Body of pancreas (tissue), 4 donors: ENCODE data around the gene LCN10.

Experiments used
- POLR2A ChIP-seq, 3 donors: fragments of 450-650 bp; IDR thresholded peaks; one replicate each; pipeline ENCODE4 v1.6.1; 2016; ENCODE audit warnings: antibody characterized with exemption in 3 of 3, mild to moderate bottlenecking in 2 of 3
- TF ChIP-seq, protein P1 (sequence below), 7 experiments: fragments of 450-650 bp in 4 of 7; fragments of 200-600 bp in 3 of 7; sonication (generic) in 3 of 7; IDR thresholded peaks; one replicate each; pipeline ENCODE4 v1.5.1; 2016 to 2019; ENCODE audit warnings: antibody characterized with exemption in 7 of 7

DNA sequence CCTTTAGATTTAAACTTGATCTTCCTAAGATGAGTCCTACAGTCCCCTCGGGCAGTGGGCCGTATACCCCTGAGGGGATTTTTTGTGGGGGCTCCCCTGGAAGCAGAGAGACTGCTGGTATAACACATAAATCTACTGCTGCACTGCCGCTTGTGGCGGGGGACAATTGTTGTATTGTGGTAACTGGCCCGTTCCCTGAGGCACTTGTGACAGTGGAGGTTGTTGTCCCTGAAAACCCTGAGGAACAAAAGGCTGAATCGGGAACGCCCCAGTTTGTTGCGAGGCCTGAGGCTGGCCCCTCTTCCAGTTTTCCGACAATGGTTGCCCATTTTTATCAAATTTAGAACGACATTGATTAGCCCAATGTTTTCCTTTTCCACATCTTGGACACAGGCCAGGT is 43.7 kb upstream of the LCN10 start:
- TF ChIP-seq, protein P1, sequence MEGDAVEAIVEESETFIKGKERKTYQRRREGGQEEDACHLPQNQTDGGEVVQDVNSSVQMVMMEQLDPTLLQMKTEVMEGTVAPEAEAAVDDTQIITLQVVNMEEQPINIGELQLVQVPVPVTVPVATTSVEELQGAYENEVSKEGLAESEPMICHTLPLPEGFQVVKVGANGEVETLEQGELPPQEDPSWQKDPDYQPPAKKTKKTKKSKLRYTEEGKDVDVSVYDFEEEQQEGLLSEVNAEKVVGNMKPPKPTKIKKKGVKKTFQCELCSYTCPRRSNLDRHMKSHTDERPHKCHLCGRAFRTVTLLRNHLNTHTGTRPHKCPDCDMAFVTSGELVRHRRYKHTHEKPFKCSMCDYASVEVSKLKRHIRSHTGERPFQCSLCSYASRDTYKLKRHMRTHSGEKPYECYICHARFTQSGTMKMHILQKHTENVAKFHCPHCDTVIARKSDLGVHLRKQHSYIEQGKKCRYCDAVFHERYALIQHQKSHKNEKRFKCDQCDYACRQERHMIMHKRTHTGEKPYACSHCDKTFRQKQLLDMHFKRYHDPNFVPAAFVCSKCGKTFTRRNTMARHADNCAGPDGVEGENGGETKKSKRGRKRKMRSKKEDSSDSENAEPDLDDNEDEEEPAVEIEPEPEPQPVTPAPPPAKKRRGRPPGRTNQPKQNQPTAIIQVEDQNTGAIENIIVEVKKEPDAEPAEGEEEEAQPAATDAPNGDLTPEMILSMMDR (IDR thresholded peaks at IDR 0.05), result no peak
- no peak for TF ChIP-seq POLR2A (IDR thresholded peaks at IDR 0.05)
